HL-60 (cell line): ENCODE results near the gene ESRRB.

Experiments used
- DNase-seq, 2 experiments: peaks; one replicate each; pipeline ENCODE4 v3.0.0-alpha.2; 2010 to 2020; ENCODE audit warnings: low read depth in 1 of 2, low spot score in 1 of 2
- H3K27ac ChIP-seq: fragments of 250-450 bp; sonication (Bioruptor Pico); replicated peaks from 2 replicates; pipeline ENCODE4 v1.5.1; 2020; ENCODE audit warnings: mild to moderate bottlenecking, moderate library complexity
- H3K27me3 ChIP-seq: fragments of 250-450 bp; sonication (Bioruptor Pico); 2 replicates; pipeline ENCODE4 v1.5.1; 2021; ENCODE audit warnings: mild to moderate bottlenecking, moderate library complexity; ENCODE audit not compliant: insufficient read depth, poor library complexity, severe bottlenecking
- H3K4me3 ChIP-seq: replicated peaks from 2 replicates; pipeline ENCODE4 v1.5.1; 2011; ENCODE audit warnings: mild to moderate bottlenecking, control low read depth, low read length; ENCODE audit not compliant: insufficient read depth
- CTCF ChIP-seq: IDR thresholded peaks from one replicate; pipeline ENCODE4 v1.5.1; 2011; ENCODE audit warnings: low read length, control low read depth, inconsistent platforms; ENCODE audit not compliant: insufficient read depth
- GABPA ChIP-seq: IDR thresholded peaks from 2 replicates; pipeline ENCODE4 v1.6.1; 2012; ENCODE audit warnings: low read depth
- POLR2AphosphoS5 ChIP-seq: IDR thresholded peaks from 2 replicates; pipeline ENCODE4 v1.6.1; 2012; ENCODE audit warnings: low read depth
- REST ChIP-seq: IDR thresholded peaks from 2 replicates; pipeline ENCODE4 v1.6.1; 2012; ENCODE audit warnings: low read depth; ENCODE audit not compliant: insufficient replicate concordance
- SPI1 ChIP-seq: IDR thresholded peaks from 2 replicates; pipeline ENCODE4 v1.6.1; 2012; ENCODE audit warnings: low read depth, mild to moderate bottlenecking, borderline replicate concordance

The ESRRB gene

GRCh38 chr14:76464856-76465255, 88.9 kb downstream of the ESRRB start:
- no peaks in the 10 kb centered on the region for H3K27me3 ChIP-seq
- TF ChIP-seq POLR2AphosphoS5 (no peak), GABPA (no peak), REST (no peak), CTCF (no peak), SPI1 (no peak)
- H3K4me3 ChIP-seq: no peak overlapping the region
- no peak overlapping the region for H3K27ac ChIP-seq
- no peak for DNase-seq

GRCh38 chr14:76465664-76466063, 89.7 kb downstream of the ESRRB start:
- Histone ChIP-seq H3K27ac (no peak overlapping the region), H3K27me3 (no peaks in the 10 kb centered on the region), H3K4me3 (no peak overlapping the region)
- no peak for DNase-seq
- no peak for TF ChIP-seq CTCF
- TF ChIP-seq POLR2AphosphoS5: no peak
- TF ChIP-seq REST: no peak
- no peak for TF ChIP-seq GABPA
- no peak for TF ChIP-seq SPI1

- Histone ChIP-seq H3K27ac (no peak overlapping the region), H3K4me3 (no peak overlapping the region), H3K27me3 (no peaks in the 10 kb centered on the region)
- TF ChIP-seq REST (no peak), GABPA (no peak), CTCF (no peak), SPI1 (no peak), POLR2AphosphoS5 (no peak)
- no peak for DNase-seq
Measured at GRCh38 chr14:76467711-76468155, 91.8 kb downstream of the ESRRB start.
